BJ (cell line): Measurements from ENCODE around the gene GNS. TPM values are rescaled to one million over a fixed set of nuclear protein-coding genes. Genes with fewer than 3 reads are reported as not detected.

Experiments
- CTCF ChIA-PET: fragments of 350-600 bp; formaldehyde crosslinking; extraction: SDS; loops from one replicate; lab custom pipeline; 2021; ENCODE audit warnings: antibody characterized with exemption, inconsistent platforms; lab: Yijun Ruan, JAX
- POLR2A ChIA-PET: fragments of 300-600 bp; sonication (Branson Sonifier 250); formaldehyde crosslinking; extraction: SDS; loops from one replicate; lab custom pipeline; 2021; ENCODE audit warnings: antibody characterized with exemption; lab: Charles Lee
- DNase-seq: peaks from one replicate; pipeline ENCODE4 v3.0.0-alpha.2; 2011; ENCODE audit warnings: low read depth
- H3K27me3 ChIP-seq: 2 replicates; pipeline ENCODE4 v1.6.0; 2011; ENCODE audit warnings: low read length; ENCODE audit not compliant: control insufficient read depth, insufficient read depth
- H3K36me3 ChIP-seq: 2 replicates; pipeline ENCODE4 v1.5.1; 2011; ENCODE audit warnings: low read length; ENCODE audit not compliant: control insufficient read depth, insufficient read depth
- H3K4me3 ChIP-seq: 2 replicates; pipeline ENCODE4 v1.5.1; 2011; ENCODE audit warnings: low read depth, mild to moderate bottlenecking, control low read depth, low read length
- CTCF ChIP-seq: IDR thresholded peaks from 2 replicates; pipeline ENCODE4 v1.5.1; 2011; ENCODE audit warnings: low read depth, mild to moderate bottlenecking, control low read depth, inconsistent platforms, low read length, moderate library complexity; ENCODE audit not compliant: insufficient read depth
- polyA plus RNA-seq: library from polyadenylated mRNA; depleted of rRNA; stranded (reverse); fragments of >200 nt; gene quantifications from 2 replicates; pipeline ENCODE4 v1.2.3, GENCODE V29; 2011

The GNS gene
- polyA plus RNA-seq, 1 experiment, result 100 TPM

DNA sequence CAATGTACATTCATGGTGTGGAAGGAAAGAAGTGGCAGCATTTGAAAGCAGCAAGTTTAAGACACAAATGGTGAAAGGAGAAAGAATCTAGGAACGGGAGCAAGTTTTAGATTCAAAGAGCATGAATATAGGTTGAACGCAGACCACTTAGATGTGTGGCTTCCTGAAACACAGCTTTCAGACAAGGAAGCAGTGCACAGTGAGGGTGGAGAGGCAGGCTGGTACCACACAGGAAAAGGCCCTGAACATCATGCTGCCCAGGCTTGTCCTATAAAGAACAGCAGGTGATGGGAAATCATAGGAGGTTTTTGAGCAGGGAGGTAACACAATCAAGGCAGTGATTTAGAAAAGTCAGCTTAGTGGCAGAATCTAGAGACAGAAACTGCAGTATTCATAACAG is 35.6 kb downstream of the GNS start:
- no peak for DNase-seq
- POLR2A ChIA-PET, result no interaction called here
- peaks cover 7% of the 10 kb centered on the region for H3K36me3 ChIP-seq

DNA sequence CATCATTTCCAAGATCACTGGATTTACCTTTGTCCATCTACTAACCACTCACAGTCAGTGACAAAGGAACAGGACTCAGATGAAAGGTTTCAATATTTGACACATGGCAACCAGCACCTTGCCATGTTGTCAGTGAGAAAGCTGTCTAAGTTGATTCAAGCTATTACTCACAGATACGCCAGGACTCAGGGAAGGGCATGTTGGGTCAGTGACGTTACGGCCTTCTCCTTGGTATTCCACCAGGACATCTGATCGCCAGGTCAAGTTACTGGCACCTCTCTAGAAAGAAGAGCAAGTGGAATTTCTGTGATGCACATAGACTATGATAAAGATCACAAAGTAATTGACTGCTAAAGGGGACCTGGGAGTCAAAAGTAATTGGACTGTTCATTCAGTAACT is 36.4 kb downstream of the GNS start:
- DNase-seq, result no peak
- no peak overlapping the region for H3K4me3 ChIP-seq
- TF ChIP-seq CTCF, result no peak
- H3K36me3 ChIP-seq, result peaks cover 8% of the 10 kb centered on the region
- ChIA-PET POLR2A (no interaction called here), CTCF (no interaction called here)
- H3K27me3 ChIP-seq, result no peaks in the 10 kb centered on the region

More for the DNA sequence above, 35.6 kb downstream of the GNS start:
- no peak for TF ChIP-seq CTCF
- Histone ChIP-seq H3K4me3 (no peak overlapping the region), H3K27me3 (no peaks in the 10 kb centered on the region)
- CTCF ChIA-PET, result no interaction called here

DNA sequence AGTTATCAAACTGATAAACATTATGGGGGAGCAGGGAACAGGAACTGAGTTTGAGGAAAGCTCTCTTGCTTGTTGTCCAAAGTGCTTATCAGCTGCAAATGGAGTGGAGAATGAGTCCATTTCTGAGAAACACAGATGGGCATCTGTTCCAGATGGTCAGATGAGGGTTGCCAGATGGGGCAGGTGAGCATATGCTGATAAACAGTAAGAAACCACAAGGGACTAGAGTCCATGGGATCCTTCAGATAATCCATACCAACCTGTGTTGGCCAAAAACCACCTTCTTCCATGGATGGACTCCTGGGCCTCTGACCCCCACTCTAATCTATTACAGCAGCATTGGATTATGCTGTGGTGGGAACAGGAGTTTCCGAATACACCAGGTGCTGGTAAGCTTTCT is 38.3 kb downstream of the GNS start:
- Histone ChIP-seq H3K27me3 (no peaks in the 10 kb centered on the region), H3K4me3 (no peak overlapping the region), H3K36me3 (peaks cover 10% of the 10 kb centered on the region)
- CTCF ChIA-PET, result interaction anchor here (0.7 kb wide), 1 partner anchor 171 kb away, joined by 3 read pairs; no protein-coding TSS in a partner anchor
- DNase-seq, result no peak
- TF ChIP-seq CTCF, result no peak
- POLR2A ChIA-PET, result interaction anchor here (0.7 kb wide), 1 partner anchor 14 kb away, joined by 3 read pairs; no protein-coding TSS in a partner anchor

DNA sequence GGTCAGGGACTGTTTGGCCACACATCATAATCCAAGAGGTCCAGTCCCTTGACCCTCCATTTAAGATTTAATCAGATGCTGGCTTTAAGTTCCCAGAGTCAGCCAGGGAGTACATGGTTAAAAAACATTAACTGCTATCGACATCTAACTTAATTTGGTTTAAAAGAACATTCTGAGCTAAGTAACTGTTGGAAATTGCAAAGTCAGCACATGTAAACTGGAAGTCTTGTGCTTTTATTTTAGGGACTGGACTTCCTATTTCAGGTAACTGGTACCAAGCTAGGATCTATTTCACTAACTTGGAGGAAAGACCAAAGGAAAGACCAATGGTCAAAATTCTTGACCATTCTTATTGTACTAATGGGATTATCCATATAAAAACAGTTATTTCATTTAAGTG is 40.6 kb downstream of the GNS start:
- POLR2A ChIA-PET, result no interaction called here
- Histone ChIP-seq H3K27me3 (no peaks in the 10 kb centered on the region), H3K36me3 (peaks cover 10% of the 10 kb centered on the region), H3K4me3 (no peak overlapping the region)
- TF ChIP-seq CTCF, result no peak
- no peak for DNase-seq
- CTCF ChIA-PET, result interaction anchor here (1.4 kb wide), 1 partner anchor 11 kb away, joined by 3 read pairs; no protein-coding TSS in a partner anchor

- Histone ChIP-seq H3K4me3 (no peak overlapping the region), H3K27me3 (no peaks in the 10 kb centered on the region), H3K36me3 (peaks cover 10% of the 10 kb centered on the region)
- no peak for TF ChIP-seq CTCF
- ChIA-PET POLR2A (no interaction called here), CTCF (interaction anchor here (0.9 kb wide), 1 partner anchor 167 kb away, joined by 3 read pairs; no protein-coding TSS in a partner anchor)
- no peak for DNase-seq
These were observed 42.3 kb downstream of the GNS start for GRCh38 chr12:64716839-64717455.
